ENCODE data around the gene ARMC2. TPM values are rescaled to one million over a fixed set of nuclear protein-coding genes. Genes with fewer than 3 reads are reported as not detected.

The ARMC2 gene
- total and polyA plus RNA-seq, 2 of the 4 experiments (the other 2 are of a cell fraction) = 0.72 to 3.9 TPM

DNA sequence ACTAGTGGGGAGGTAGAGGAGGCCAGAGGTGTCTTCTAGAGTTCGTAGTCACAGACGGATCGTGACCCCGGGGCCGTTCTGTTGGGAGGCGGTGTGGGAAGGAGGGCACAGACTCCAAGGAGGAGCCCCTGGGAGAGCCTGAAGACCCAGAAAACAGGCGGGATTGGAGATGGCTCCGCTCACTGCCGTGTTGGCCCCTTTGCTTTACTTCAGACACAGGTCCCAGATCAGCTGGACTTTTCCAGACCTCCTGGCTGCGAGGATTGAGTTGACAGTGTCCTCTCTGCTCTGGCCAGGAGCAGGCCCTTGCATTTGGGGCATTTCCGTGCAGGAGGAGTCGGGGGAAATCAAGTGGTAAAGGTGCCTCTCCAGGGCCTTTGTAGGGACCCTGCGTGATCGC, 112.9 kb downstream of the ARMC2 start:
- no peak overlapping the region for H4K91ac ChIP-seq (ENCODE audit: insufficient read depth, low read depth, low read length)
- WGBS, 2 experiments (ENCODE audit: extremely low coverage in 2 of 2, insufficient read length in 1 of 2) = 91% methylated on average over 4 of the region's 14 CpGs; no CpG with 5 or more reads in 1 of the 2 experiments
- peak overlapping the region; percentile 2; the same call in 1 of the 2 replicates for H2BK120ac ChIP-seq (ENCODE audit: low read depth, low read length)
- H3K18ac ChIP-seq (ENCODE audit: low read depth, low read length) = no peak overlapping the region
- intact Hi-C loops (cut with micrococcal nuclease) = no loop called here
- TF ChIP-seq POLR2A (IDR thresholded peaks at IDR 0.05; ENCODE audit: low read depth, low read length) = no peak
- no peak for TF ChIP-seq CHD1 (IDR thresholded peaks at IDR 0.05; ENCODE audit: low read depth, low read length)
- TF ChIP-seq RFX5 (IDR thresholded peaks at IDR 0.05; ENCODE audit: low read depth, low read length) = no peak
- no peak for TF ChIP-seq SMC3 (IDR thresholded peaks at IDR 0.05; ENCODE audit: low read depth, low read length)
- TF ChIP-seq MAFK (IDR thresholded peaks at IDR 0.05; ENCODE audit: low read depth, low read length) = no peak
- no peak for TF ChIP-seq BHLHE40 (IDR thresholded peaks at IDR 0.05; ENCODE audit: low read depth, low read length)
- TF ChIP-seq NFE2L2 (IDR thresholded peaks at IDR 0.05; ENCODE audit: low read depth, low read length) = no peak
- TF ChIP-seq FOS (IDR thresholded peaks at IDR 0.05; ENCODE audit: low read depth, low read length) = no peak
- H2AFZ ChIP-seq (replicated peaks; ENCODE audit: low read length, poor library complexity) = no peak overlapping the region
- H2BK15ac ChIP-seq (ENCODE audit: low read depth, low read length) = no peak overlapping the region
- H3K4me2 ChIP-seq (ENCODE audit: low read depth, low read length) = no peak overlapping the region
- no peak overlapping the region for H3K23ac ChIP-seq (ENCODE audit: low read depth, low read length)
- no peaks in the 10 kb centered on the region for H3K79me1 ChIP-seq (ENCODE audit: low read depth in 1 of 2, low read length in 2 of 2)
- H3K9ac ChIP-seq (ENCODE audit: low read depth, low read length) = no peak overlapping the region
- no peaks in the 10 kb centered on the region for H3K27me3 ChIP-seq (ENCODE audit: control insufficient read depth, insufficient read depth, low read length)
- no peaks in the 10 kb centered on the region; the same call in none of the 2 replicates for H3K9me1 ChIP-seq (ENCODE audit: insufficient read depth, low read length)
- H4K5ac ChIP-seq (ENCODE audit: low read depth, low read length) = no peak overlapping the region
- H3K27ac ChIP-seq (ENCODE audit: insufficient read depth, low read length) = no peak overlapping the region
- BruUV-seq (replicated peaks) = no TSS peak
- no peak overlapping the region for H2AK9ac ChIP-seq (replicated peaks; ENCODE audit: low read depth, low read length, poor library complexity)
- H3K36me3 ChIP-seq (ENCODE audit: control insufficient read depth, insufficient read depth, low read length) = no peaks in the 10 kb centered on the region
- H3K4me3 ChIP-seq (ENCODE audit: insufficient read depth, low read depth, low read length) = no peak overlapping the region
- no peak overlapping the region for H3K56ac ChIP-seq (ENCODE audit: extremely low read depth, insufficient read depth, low read length)
- in situ Hi-C loops (cut with MboI; ENCODE audit: low sequenced_read_pairs) = no loop called here
- no peaks in the 10 kb centered on the region for H4K20me1 ChIP-seq (ENCODE audit: insufficient read depth, low read length)
- no peaks in the 10 kb centered on the region for H3K4me1 ChIP-seq (ENCODE audit: control insufficient read depth, insufficient read depth, low read length)
- ChIA-PET CTCF (no interaction called here), POLR2A (ENCODE audit: unreplicated experiment) (no interaction called here)
- no peak overlapping the region for H3K4ac ChIP-seq (ENCODE audit: low read depth, low read length)
- dilution Hi-C loops (cut with HindIII; ENCODE audit: low sequenced_read_pairs, unreplicated experiment) = no loop called here
- H2BK5ac ChIP-seq (ENCODE audit: low read depth, low read length, poor library complexity, severe bottlenecking) = no peak overlapping the region
- H3K14ac ChIP-seq (replicated peaks; ENCODE audit: low read depth, low read length) = no peak overlapping the region
- no peak for DNase-seq
- no peak overlapping the region for H4K8ac ChIP-seq (ENCODE audit: low read depth in 2 of 2, low read length in 2 of 2)
- no peaks in the 10 kb centered on the region for H3K9me3 ChIP-seq (ENCODE audit: control insufficient read depth, insufficient read depth, low read length)
- H2AK5ac ChIP-seq (ENCODE audit: low read depth, low read length) = no peak overlapping the region
- no peak overlapping the region for H2BK20ac ChIP-seq (ENCODE audit: low read depth, low read length)
- no peak for ATAC-seq (ENCODE audit: low read depth)
